Vagina (tissue), 2 donors: Measurements from ENCODE around the gene ATXN10. TPM values are rescaled to one million over a fixed set of nuclear protein-coding genes. Genes with fewer than 3 reads are reported as not detected.

ENCODE experiments used
- DNase-seq, 2 donors: peaks; one replicate each; pipeline ENCODE4 v3.0.0-alpha.2; 2017; ENCODE audit errors: extremely low spot score in 2 of 2
- H3K27ac ChIP-seq: fragments of 200-600 bp; sonication (generic); one replicate; pipeline ENCODE4 v1.5.1; 2019
- H3K27me3 ChIP-seq: fragments of 200-600 bp; sonication (generic); one replicate; pipeline ENCODE4 v1.5.1; 2019
- H3K36me3 ChIP-seq, 2 donors: fragments of 200-600 bp; sonication (generic); one replicate each; pipeline ENCODE4 v1.5.1; 2017 to 2019
- H3K4me1 ChIP-seq: fragments of 200-600 bp; sonication (generic); one replicate; pipeline ENCODE4 v1.5.1; 2019
- H3K4me3 ChIP-seq, 2 donors: fragments of 200-600 bp; sonication (generic); 1 replicate in 1 of 2; 2 replicates in 1 of 2; pipeline ENCODE4 v1.5.1; 2016 to 2019
- H3K9me3 ChIP-seq: fragments of 200-600 bp; sonication (generic); one replicate; pipeline ENCODE4 v1.5.1; 2019
- CTCF ChIP-seq, 3 experiments: fragments of 450-650 bp in 2 of 3; fragments of 200-600 bp in 1 of 3; sonication (generic) in 1 of 3; IDR thresholded peaks; one replicate each; pipeline ENCODE4 v1.5.1; 2017 to 2019; ENCODE audit warnings: antibody characterized with exemption in 3 of 3, mild to moderate bottlenecking in 2 of 3, moderate library complexity in 2 of 3
- POLR2A ChIP-seq, 2 donors: fragments of 450-650 bp; IDR thresholded peaks; one replicate each; pipeline ENCODE4 v1.6.1; 2017; ENCODE audit warnings: antibody characterized with exemption in 2 of 2, mild to moderate bottlenecking in 2 of 2, moderate library complexity in 2 of 2
- POLR2AphosphoS5 ChIP-seq, 2 donors: sonication (generic); formaldehyde crosslinking; IDR thresholded peaks; one replicate each; pipeline ENCODE4 v1.9.0; 2017; ENCODE audit warnings: antibody characterized with exemption in 2 of 2, mild to moderate bottlenecking in 2 of 2, low read depth in 1 of 2; ENCODE audit not compliant: insufficient read depth in 1 of 2
- intact Hi-C: fragments of 100-400 bp; cut with DNase I; formaldehyde crosslinking; loops from one replicate; pipeline ENCODE4 v1.15.1; 2023
- total RNA-seq: library from RNA; depleted of rRNA; stranded (reverse); fragments of >200 nt; gene quantifications from one replicate; pipeline ENCODE4 v1.2.3, GENCODE V29; 2016

ATXN10 gene
- total RNA-seq, 1 donor from 2014 or later = 116 TPM

DNA sequence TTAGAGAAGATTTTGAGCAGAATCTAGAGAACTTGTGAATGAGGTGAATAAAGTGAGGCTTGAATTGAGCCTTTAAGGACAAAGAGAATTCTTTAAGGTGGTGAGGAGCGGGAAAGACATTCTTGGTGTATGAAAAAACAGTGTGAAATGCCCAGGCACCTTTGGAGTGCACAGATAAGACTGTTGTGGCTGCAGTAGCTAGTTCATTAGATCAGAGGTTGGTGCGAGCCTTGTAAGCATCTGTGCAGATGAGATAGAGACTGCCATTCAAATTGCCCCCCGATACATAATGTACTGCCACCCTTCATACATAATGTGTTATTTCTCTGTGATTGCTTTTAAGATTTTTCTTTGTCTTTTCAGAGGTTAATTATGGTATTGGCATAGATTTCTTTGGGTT, 31.3 kb downstream of the ATXN10 start:
- H3K4me1 ChIP-seq = no peaks in the 10 kb centered on the region
- no peaks in the 10 kb centered on the region for H3K27me3 ChIP-seq
- H3K9me3 ChIP-seq = no peaks in the 10 kb centered on the region
- no peak overlapping the region for H3K4me3 ChIP-seq
- H3K36me3 ChIP-seq = peaks cover 0 to 39% of the 10 kb centered on the region in 2 donors
- no peak for TF ChIP-seq CTCF (IDR thresholded peaks at IDR 0.05)
- TF ChIP-seq POLR2AphosphoS5 (IDR thresholded peaks at IDR 0.05; ENCODE audit: insufficient read depth in 1 of 2, low read depth in 1 of 2) = no peak
- TF ChIP-seq POLR2A (IDR thresholded peaks at IDR 0.05) = no peak
- no peak for DNase-seq
- H3K27ac ChIP-seq = no peak overlapping the region
- intact Hi-C loops = no loop called here

GRCh38 chr22:45703758-45704157, 32.1 kb downstream of the ATXN10 start:
- no peak overlapping the region for H3K4me3 ChIP-seq
- H3K27ac ChIP-seq = no peak overlapping the region
- H3K4me1 ChIP-seq = peaks cover 3% of the 10 kb centered on the region
- no peaks in the 10 kb centered on the region for H3K9me3 ChIP-seq
- intact Hi-C loops = no loop called here
- no peak for DNase-seq
- peaks cover 0 to 39% of the 10 kb centered on the region in 2 donors for H3K36me3 ChIP-seq
- no peak for TF ChIP-seq POLR2AphosphoS5 (IDR thresholded peaks at IDR 0.05; ENCODE audit: insufficient read depth in 1 of 2, low read depth in 1 of 2)
- no peak for TF ChIP-seq CTCF (IDR thresholded peaks at IDR 0.05)
- no peak for TF ChIP-seq POLR2A (IDR thresholded peaks at IDR 0.05)
- H3K27me3 ChIP-seq = no peaks in the 10 kb centered on the region

- Histone ChIP-seq H3K36me3 (peaks cover 0 to 39% of the 10 kb centered on the region in 2 donors), H3K27ac (no peak overlapping the region), H3K27me3 (no peaks in the 10 kb centered on the region), H3K9me3 (no peaks in the 10 kb centered on the region), H3K4me3 (no peak overlapping the region), H3K4me1 (peaks cover 12% of the 10 kb centered on the region)
- no peak for TF ChIP-seq POLR2AphosphoS5 (IDR thresholded peaks at IDR 0.05; ENCODE audit: insufficient read depth in 1 of 2, low read depth in 1 of 2)
- TF ChIP-seq POLR2A (IDR thresholded peaks at IDR 0.05) = no peak
- TF ChIP-seq CTCF (IDR thresholded peaks at IDR 0.05) = no peak
- DNase-seq = no peak
- intact Hi-C loops = no loop called here
Observed at GRCh38 chr22:45704648-45705047, 33.0 kb downstream of the ATXN10 start.

DNA sequence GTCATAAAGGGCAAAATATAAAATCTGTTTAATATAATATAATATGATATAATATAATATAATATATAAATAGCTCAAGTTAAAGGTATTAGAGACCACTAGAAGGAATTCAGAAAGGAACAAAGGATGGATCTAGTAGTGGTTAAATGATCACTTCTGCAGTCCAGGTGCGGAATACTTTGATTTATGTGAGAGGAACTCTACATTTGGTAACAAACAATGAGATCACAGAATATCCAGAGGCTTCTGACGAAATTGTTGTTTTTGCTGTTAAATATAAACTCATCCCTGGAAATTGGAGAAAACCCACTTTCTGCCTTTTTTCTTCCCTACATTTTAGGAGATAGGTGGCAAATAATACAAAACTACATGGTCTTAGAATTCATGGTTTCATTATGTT, 36.0 kb downstream of the ATXN10 start:
- H3K4me3 ChIP-seq = no peak overlapping the region
- no peak overlapping the region for H3K27ac ChIP-seq
- H3K27me3 ChIP-seq = no peaks in the 10 kb centered on the region
- peaks cover 0 to 14% of the 10 kb centered on the region in 2 donors for H3K36me3 ChIP-seq
- TF ChIP-seq POLR2AphosphoS5 (IDR thresholded peaks at IDR 0.05; ENCODE audit: insufficient read depth in 1 of 2, low read depth in 1 of 2) (no peak), CTCF (IDR thresholded peaks at IDR 0.05) (no peak), POLR2A (IDR thresholded peaks at IDR 0.05) (no peak)
- no peak for DNase-seq
- no peaks in the 10 kb centered on the region for H3K9me3 ChIP-seq
- intact Hi-C loops = no loop called here
- H3K4me1 ChIP-seq = peaks cover 14% of the 10 kb centered on the region

GRCh38 chr22:45708145-45708544, 36.5 kb downstream of the ATXN10 start:
- no peaks in the 10 kb centered on the region for H3K27me3 ChIP-seq
- DNase-seq = no peak
- H3K27ac ChIP-seq = no peak overlapping the region
- peaks cover 0 to 9% of the 10 kb centered on the region in 2 donors for H3K36me3 ChIP-seq
- H3K4me3 ChIP-seq = no peak overlapping the region
- TF ChIP-seq CTCF (IDR thresholded peaks at IDR 0.05) (no peak), POLR2A (IDR thresholded peaks at IDR 0.05) (no peak), POLR2AphosphoS5 (IDR thresholded peaks at IDR 0.05; ENCODE audit: insufficient read depth in 1 of 2, low read depth in 1 of 2) (no peak)
- intact Hi-C loops = no loop called here
- no peaks in the 10 kb centered on the region for H3K9me3 ChIP-seq
- H3K4me1 ChIP-seq = peaks cover 14% of the 10 kb centered on the region
